ENCODE measurements around the gene NUDT3.
"Not testable (repeated sequence)": the region's sequence is repeated elsewhere in the genome, so short reads cannot be mapped to it uniquely, and the experiment has no call there.

DNA sequence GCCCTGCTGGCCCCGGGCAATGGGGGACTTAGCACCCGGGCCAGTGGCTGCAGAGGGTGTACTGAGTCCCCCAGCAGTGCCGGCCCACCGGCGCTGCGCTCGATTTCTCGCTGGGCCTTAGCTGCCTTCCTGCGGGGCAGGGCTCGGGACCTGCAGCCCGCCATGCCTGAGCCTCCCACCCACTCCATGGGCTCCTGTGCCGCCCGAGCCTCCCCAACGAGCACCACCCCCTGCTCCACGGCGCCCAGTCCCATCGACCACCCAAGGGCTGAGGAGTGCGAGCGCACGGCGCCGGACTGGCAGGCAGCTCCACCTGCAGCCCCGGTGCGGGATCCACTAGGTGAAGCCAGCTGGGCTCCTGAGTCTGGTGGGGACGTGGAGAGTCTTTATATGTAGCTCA is 123.3 kb downstream of the NUDT3 start:
- TF ChIP-seq, protein P1, sequence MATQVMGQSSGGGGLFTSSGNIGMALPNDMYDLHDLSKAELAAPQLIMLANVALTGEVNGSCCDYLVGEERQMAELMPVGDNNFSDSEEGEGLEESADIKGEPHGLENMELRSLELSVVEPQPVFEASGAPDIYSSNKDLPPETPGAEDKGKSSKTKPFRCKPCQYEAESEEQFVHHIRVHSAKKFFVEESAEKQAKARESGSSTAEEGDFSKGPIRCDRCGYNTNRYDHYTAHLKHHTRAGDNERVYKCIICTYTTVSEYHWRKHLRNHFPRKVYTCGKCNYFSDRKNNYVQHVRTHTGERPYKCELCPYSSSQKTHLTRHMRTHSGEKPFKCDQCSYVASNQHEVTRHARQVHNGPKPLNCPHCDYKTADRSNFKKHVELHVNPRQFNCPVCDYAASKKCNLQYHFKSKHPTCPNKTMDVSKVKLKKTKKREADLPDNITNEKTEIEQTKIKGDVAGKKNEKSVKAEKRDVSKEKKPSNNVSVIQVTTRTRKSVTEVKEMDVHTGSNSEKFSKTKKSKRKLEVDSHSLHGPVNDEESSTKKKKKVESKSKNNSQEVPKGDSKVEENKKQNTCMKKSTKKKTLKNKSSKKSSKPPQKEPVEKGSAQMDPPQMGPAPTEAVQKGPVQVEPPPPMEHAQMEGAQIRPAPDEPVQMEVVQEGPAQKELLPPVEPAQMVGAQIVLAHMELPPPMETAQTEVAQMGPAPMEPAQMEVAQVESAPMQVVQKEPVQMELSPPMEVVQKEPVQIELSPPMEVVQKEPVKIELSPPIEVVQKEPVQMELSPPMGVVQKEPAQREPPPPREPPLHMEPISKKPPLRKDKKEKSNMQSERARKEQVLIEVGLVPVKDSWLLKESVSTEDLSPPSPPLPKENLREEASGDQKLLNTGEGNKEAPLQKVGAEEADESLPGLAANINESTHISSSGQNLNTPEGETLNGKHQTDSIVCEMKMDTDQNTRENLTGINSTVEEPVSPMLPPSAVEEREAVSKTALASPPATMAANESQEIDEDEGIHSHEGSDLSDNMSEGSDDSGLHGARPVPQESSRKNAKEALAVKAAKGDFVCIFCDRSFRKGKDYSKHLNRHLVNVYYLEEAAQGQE (IDR thresholded peaks at IDR 0.05) = not testable (repeated sequence)
- TF ChIP-seq, protein P2, sequence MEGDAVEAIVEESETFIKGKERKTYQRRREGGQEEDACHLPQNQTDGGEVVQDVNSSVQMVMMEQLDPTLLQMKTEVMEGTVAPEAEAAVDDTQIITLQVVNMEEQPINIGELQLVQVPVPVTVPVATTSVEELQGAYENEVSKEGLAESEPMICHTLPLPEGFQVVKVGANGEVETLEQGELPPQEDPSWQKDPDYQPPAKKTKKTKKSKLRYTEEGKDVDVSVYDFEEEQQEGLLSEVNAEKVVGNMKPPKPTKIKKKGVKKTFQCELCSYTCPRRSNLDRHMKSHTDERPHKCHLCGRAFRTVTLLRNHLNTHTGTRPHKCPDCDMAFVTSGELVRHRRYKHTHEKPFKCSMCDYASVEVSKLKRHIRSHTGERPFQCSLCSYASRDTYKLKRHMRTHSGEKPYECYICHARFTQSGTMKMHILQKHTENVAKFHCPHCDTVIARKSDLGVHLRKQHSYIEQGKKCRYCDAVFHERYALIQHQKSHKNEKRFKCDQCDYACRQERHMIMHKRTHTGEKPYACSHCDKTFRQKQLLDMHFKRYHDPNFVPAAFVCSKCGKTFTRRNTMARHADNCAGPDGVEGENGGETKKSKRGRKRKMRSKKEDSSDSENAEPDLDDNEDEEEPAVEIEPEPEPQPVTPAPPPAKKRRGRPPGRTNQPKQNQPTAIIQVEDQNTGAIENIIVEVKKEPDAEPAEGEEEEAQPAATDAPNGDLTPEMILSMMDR (IDR thresholded peaks at IDR 0.05; ENCODE audit: low read depth, low read length, missing input control) = not testable (repeated sequence)
- not testable (repeated sequence) for TF ChIP-seq SP1 (IDR thresholded peaks at IDR 0.05); FOXA1 (IDR thresholded peaks at IDR 0.05); RAD21 (IDR thresholded peaks at IDR 0.05); GABPA (IDR thresholded peaks at IDR 0.05 in 1 of 2, conservative IDR thresholded peaks at IDR 0.05 in 1 of 2); HNF4A (conservative IDR thresholded peaks at IDR 0.05); EGR1 (IDR thresholded peaks at IDR 0.05; ENCODE audit: low read depth in 2 of 2); YY1 (IDR thresholded peaks at IDR 0.05); TAF1 (conservative IDR thresholded peaks at IDR 0.05)
- TF ChIP-seq, protein P3, sequence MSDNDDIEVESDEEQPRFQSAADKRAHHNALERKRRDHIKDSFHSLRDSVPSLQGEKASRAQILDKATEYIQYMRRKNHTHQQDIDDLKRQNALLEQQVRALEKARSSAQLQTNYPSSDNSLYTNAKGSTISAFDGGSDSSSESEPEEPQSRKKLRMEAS (IDR thresholded peaks at IDR 0.05) = not testable (repeated sequence)
- TF ChIP-seq, protein P4, sequence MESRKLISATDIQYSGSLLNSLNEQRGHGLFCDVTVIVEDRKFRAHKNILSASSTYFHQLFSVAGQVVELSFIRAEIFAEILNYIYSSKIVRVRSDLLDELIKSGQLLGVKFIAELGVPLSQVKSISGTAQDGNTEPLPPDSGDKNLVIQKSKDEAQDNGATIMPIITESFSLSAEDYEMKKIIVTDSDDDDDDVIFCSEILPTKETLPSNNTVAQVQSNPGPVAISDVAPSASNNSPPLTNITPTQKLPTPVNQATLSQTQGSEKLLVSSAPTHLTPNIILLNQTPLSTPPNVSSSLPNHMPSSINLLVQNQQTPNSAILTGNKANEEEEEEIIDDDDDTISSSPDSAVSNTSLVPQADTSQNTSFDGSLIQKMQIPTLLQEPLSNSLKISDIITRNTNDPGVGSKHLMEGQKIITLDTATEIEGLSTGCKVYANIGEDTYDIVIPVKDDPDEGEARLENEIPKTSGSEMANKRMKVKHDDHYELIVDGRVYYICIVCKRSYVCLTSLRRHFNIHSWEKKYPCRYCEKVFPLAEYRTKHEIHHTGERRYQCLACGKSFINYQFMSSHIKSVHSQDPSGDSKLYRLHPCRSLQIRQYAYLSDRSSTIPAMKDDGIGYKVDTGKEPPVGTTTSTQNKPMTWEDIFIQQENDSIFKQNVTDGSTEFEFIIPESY (IDR thresholded peaks at IDR 0.05) = not testable (repeated sequence)
- TF ChIP-seq, protein P5, sequence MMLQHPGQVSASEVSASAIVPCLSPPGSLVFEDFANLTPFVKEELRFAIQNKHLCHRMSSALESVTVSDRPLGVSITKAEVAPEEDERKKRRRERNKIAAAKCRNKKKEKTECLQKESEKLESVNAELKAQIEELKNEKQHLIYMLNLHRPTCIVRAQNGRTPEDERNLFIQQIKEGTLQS (IDR thresholded peaks at IDR 0.05) = not testable (repeated sequence)
